Thoracic aorta (tissue), 2 donors: Measurements from ENCODE around the gene JMJD1C. TPM values are rescaled to one million over a fixed set of nuclear protein-coding genes. Genes with fewer than 3 reads are reported as not detected.

Experiments
- ATAC-seq: fragments of 150-250 bp; one replicate; pipeline ENCODE4 v1.8.0; 2017; ENCODE audit warnings: low read depth; ENCODE audit not compliant: insufficient number of reproducible peaks, low FRiP score
- DNase-seq: peaks from one replicate; pipeline ENCODE4 v3.0.0-alpha.2; 2020; ENCODE audit warnings: low spot score
- H3K27ac ChIP-seq, 2 donors: fragments of 200-600 bp; sonication (generic); 1 replicate in 1 of 2; 2 replicates in 1 of 2; pipeline ENCODE4 v1.5.1; 2016; ENCODE audit warnings: mild to moderate bottlenecking in 2 of 2, moderate library complexity in 2 of 2
- H3K27me3 ChIP-seq: fragments of 200-600 bp; sonication (generic); replicated peaks from 2 replicates; pipeline ENCODE4 v1.6.0; 2016; ENCODE audit warnings: mild to moderate bottlenecking; ENCODE audit not compliant: insufficient read depth
- H3K36me3 ChIP-seq: fragments of 200-600 bp; sonication (generic); one replicate; pipeline ENCODE4 v1.5.1; 2016
- H3K4me1 ChIP-seq, 2 donors: fragments of 200-600 bp; sonication (generic); 1 replicate in 1 of 2; 2 replicates in 1 of 2; pipeline versions ENCODE4 v1.5.1 to v1.6.0; 2016; ENCODE audit warnings: low read depth in 2 of 2, mild to moderate bottlenecking in 1 of 2; ENCODE audit not compliant: control insufficient read depth in 1 of 2
- H3K4me3 ChIP-seq: fragments of 200-600 bp; sonication (generic); 2 replicates; pipeline ENCODE4 v1.5.1; 2016; ENCODE audit warnings: mild to moderate bottlenecking
- H3K9me3 ChIP-seq: fragments of 200-600 bp; sonication (generic); 2 replicates; pipeline ENCODE4 v1.5.1; 2016
- CTCF ChIP-seq: fragments of 200-600 bp; sonication (generic); IDR thresholded peaks from one replicate; pipeline ENCODE4 v1.5.1; 2019; ENCODE audit warnings: antibody characterized with exemption
- total RNA-seq, 2 donors: library from RNA; depleted of rRNA; stranded (reverse); fragments of >200 nt; gene quantifications; one replicate each; pipeline versions ENCODE4 v1.1.0 to v1.2.3, GENCODE V29; 2016

The JMJD1C gene
- total RNA-seq, 2 donors from 2014 or later: 95.2 to 215 TPM

- H3K27me3 ChIP-seq: no peaks in the 10 kb centered on the region
- H3K27ac ChIP-seq: peak overlapping the region; percentile 54 to 56
- DNase-seq (no peak), ATAC-seq (peak; percentile 69)
- no peak for TF ChIP-seq CTCF
- peak overlapping the region; percentile 60 for H3K4me3 ChIP-seq
- H3K9me3 ChIP-seq: no peaks in the 10 kb centered on the region
- no peaks in the 10 kb centered on the region for H3K36me3 ChIP-seq
- peaks cover 18 to 54% of the 10 kb centered on the region in 2 donors for H3K4me1 ChIP-seq
Observed at GRCh38 chr10:63206997-63207811, 258.6 kb downstream of the JMJD1C start.

GRCh38 chr10:63206576-63206975 is 259.2 kb downstream of the JMJD1C start:
- Histone ChIP-seq H3K36me3 (no peaks in the 10 kb centered on the region), H3K27ac (peak overlapping the region; percentile 54 to 56), H3K4me3 (peak overlapping the region; percentile 60), H3K4me1 (peaks cover 18 to 54% of the 10 kb centered on the region in 2 donors), H3K9me3 (no peaks in the 10 kb centered on the region), H3K27me3 (no peaks in the 10 kb centered on the region)
- no peak for ATAC-seq
- DNase-seq: no peak
- TF ChIP-seq CTCF: no peak

GRCh38 chr10:63205421-63205820 is 260.4 kb downstream of the JMJD1C start:
- Histone ChIP-seq H3K27ac (no peak overlapping the region), H3K9me3 (no peaks in the 10 kb centered on the region), H3K27me3 (no peaks in the 10 kb centered on the region), H3K36me3 (no peaks in the 10 kb centered on the region), H3K4me3 (no peak overlapping the region), H3K4me1 (peaks cover 18 to 52% of the 10 kb centered on the region in 2 donors)
- DNase-seq (no peak), ATAC-seq (no peak)
- no peak for TF ChIP-seq CTCF

GRCh38 chr10:63204667-63205391 is 260.9 kb downstream of the JMJD1C start:
- no peak for TF ChIP-seq CTCF
- no peaks in the 10 kb centered on the region for H3K9me3 ChIP-seq
- DNase-seq (no peak), ATAC-seq (no peak)
- no peak overlapping the region for H3K4me3 ChIP-seq
- H3K27me3 ChIP-seq: no peaks in the 10 kb centered on the region
- peaks cover 18 to 50% of the 10 kb centered on the region in 2 donors for H3K4me1 ChIP-seq
- no peak overlapping the region for H3K27ac ChIP-seq
- no peaks in the 10 kb centered on the region for H3K36me3 ChIP-seq

- H3K36me3 ChIP-seq: no peaks in the 10 kb centered on the region
- TF ChIP-seq CTCF: no peak
- no peaks in the 10 kb centered on the region for H3K9me3 ChIP-seq
- no peak for ATAC-seq
- H3K27me3 ChIP-seq: no peaks in the 10 kb centered on the region
- H3K4me1 ChIP-seq: peaks cover 11 to 32% of the 10 kb centered on the region in 2 donors
- H3K4me3 ChIP-seq: no peak overlapping the region
- no peak for DNase-seq
- no peak overlapping the region for H3K27ac ChIP-seq
Observed at GRCh38 chr10:63201118-63201517, 264.7 kb downstream of the JMJD1C start.
